SU-DHL-6 (cell line): Measurements from ENCODE around the gene F2RL1.
"Not testable (repeated sequence)": the region's sequence is repeated elsewhere in the genome, so short reads cannot be mapped to it uniquely, and the experiment has no call there.

Experiments used
- H2AFZ ChIP-seq: fragments of 200-600 bp; sonication (generic); 2 replicates; pipeline ENCODE4 v1.6.1; 2014; ENCODE audit warnings: low read depth, mild to moderate bottlenecking, moderate library complexity, mixed read lengths, antibody characterized with exemption, low read length; ENCODE audit not compliant: severe bottlenecking
- H3F3A ChIP-seq: fragments of 200-600 bp; shearing (Covaris generic); 2 replicates; pipeline ENCODE4 v1.6.0; 2016; ENCODE audit warnings: antibody characterized with exemption, mild to moderate bottlenecking; ENCODE audit not compliant: insufficient read depth
- H3K27ac ChIP-seq: fragments of 200-600 bp; sonication (generic); 2 replicates; pipeline ENCODE4 v1.5.1; 2016; ENCODE audit warnings: low read depth, mild to moderate bottlenecking, low read length, moderate library complexity, mixed read lengths
- H3K27me3 ChIP-seq: fragments of 200-600 bp; sonication (generic), shearing (Covaris generic); 2 replicates; pipeline ENCODE4 v1.6.0; 2014; ENCODE audit warnings: mild to moderate bottlenecking, low read length
- H3K36me3 ChIP-seq: fragments of 200-600 bp; sonication (generic); 2 replicates; pipeline ENCODE4 v1.6.1; 2014; ENCODE audit warnings: mild to moderate bottlenecking, low read length, mixed read lengths
- H3K4me2 ChIP-seq: fragments of 300-600, 200-600 bp; shearing (Covaris generic), sonication (generic); 2 replicates; pipeline ENCODE4 v1.6.0; 2014; ENCODE audit warnings: low read length, low read depth, mild to moderate bottlenecking; ENCODE audit not compliant: poor library complexity, severe bottlenecking
- H3K4me3 ChIP-seq: fragments of 200-600 bp; sonication (generic); 2 replicates; pipeline ENCODE4 v1.5.1; 2014; ENCODE audit warnings: antibody characterized with exemption, low read length, mild to moderate bottlenecking, mixed read lengths; ENCODE audit not compliant: insufficient read depth, poor library complexity, severe bottlenecking
- H3K79me2 ChIP-seq: fragments of 200-600 bp; sonication (generic); 2 replicates; pipeline ENCODE4 v1.6.1; 2014; ENCODE audit warnings: mild to moderate bottlenecking, low read length, moderate library complexity; ENCODE audit not compliant: insufficient read depth
- H3K9ac ChIP-seq: fragments of 200-600 bp; sonication (generic); 2 replicates; pipeline ENCODE4 v1.7.0; 2014; ENCODE audit warnings: mild to moderate bottlenecking, low read length
- H3K9me2 ChIP-seq: fragments of 200-600 bp; sonication (generic); replicated peaks from 2 replicates; pipeline ENCODE4 v1.6.1; 2014; ENCODE audit warnings: low read length; ENCODE audit not compliant: insufficient read depth
- H3K9me3 ChIP-seq: fragments of 200-600 bp; sonication (generic); 2 replicates; pipeline ENCODE4 v1.6.1; 2014; ENCODE audit warnings: low read length, mixed read lengths; ENCODE audit not compliant: insufficient read depth
- H4K20me1 ChIP-seq: fragments of 200-600 bp; sonication (generic); 2 replicates; pipeline ENCODE4 v1.6.1; 2014; ENCODE audit warnings: low read depth, mild to moderate bottlenecking, antibody characterized with exemption, low read length, moderate library complexity, mixed read lengths
- EZH2phosphoT487 ChIP-seq: fragments of 200-600 bp; sonication (generic), shearing (Covaris generic); conservative IDR thresholded peaks from 2 replicates; pipeline ENCODE4 v1.6.1; 2018; ENCODE audit warnings: mild to moderate bottlenecking, antibody characterized with exemption, low read length, moderate library complexity, mixed read lengths
- TF ChIP-seq, protein P1 (sequence below): fragments of 200-600 bp; sonication (generic); IDR thresholded peaks from one replicate; pipeline ENCODE4 v1.5.1; 2017; ENCODE audit warnings: antibody characterized with exemption, mild to moderate bottlenecking, low read length, moderate library complexity; ENCODE audit not compliant: insufficient read depth, poor library complexity, severe bottlenecking

F2RL1 gene

DNA sequence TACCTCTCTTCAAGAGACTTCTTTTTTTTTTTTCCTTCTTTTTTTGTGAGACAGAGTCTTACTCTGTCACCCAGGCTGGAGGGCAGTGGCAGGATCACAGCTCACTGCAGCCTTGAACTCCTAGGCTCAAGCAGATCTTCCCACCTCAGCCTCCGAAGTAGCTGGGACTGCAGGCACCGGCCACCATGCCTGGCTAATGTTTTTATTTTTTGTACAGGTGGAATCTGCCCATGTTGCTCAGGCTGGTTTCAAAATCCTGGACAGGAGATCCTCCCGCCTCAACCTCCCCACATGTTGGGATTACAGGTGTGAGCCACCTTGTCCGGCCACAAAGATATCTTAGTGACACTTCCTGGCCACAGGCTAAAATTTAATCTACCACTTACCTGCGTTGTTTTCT is 42.9 kb upstream of the F2RL1 start:
- Histone ChIP-seq H4K20me1 (no peaks in the 10 kb centered on the region), H3K27ac (no peak overlapping the region), H2AFZ (no peak overlapping the region), H3K4me2 (no peak overlapping the region), H3K79me2 (no peaks in the 10 kb centered on the region), H3F3A (no peaks in the 10 kb centered on the region), H3K36me3 (no peaks in the 10 kb centered on the region), H3K27me3 (no peaks in the 10 kb centered on the region), H3K9ac (no peak overlapping the region), H3K9me3 (no peaks in the 10 kb centered on the region), H3K4me3 (no peak overlapping the region), H3K9me2 (no peaks in the 10 kb centered on the region)
- TF ChIP-seq, protein P1, sequence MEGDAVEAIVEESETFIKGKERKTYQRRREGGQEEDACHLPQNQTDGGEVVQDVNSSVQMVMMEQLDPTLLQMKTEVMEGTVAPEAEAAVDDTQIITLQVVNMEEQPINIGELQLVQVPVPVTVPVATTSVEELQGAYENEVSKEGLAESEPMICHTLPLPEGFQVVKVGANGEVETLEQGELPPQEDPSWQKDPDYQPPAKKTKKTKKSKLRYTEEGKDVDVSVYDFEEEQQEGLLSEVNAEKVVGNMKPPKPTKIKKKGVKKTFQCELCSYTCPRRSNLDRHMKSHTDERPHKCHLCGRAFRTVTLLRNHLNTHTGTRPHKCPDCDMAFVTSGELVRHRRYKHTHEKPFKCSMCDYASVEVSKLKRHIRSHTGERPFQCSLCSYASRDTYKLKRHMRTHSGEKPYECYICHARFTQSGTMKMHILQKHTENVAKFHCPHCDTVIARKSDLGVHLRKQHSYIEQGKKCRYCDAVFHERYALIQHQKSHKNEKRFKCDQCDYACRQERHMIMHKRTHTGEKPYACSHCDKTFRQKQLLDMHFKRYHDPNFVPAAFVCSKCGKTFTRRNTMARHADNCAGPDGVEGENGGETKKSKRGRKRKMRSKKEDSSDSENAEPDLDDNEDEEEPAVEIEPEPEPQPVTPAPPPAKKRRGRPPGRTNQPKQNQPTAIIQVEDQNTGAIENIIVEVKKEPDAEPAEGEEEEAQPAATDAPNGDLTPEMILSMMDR = no peak
- no peak for TF ChIP-seq EZH2phosphoT487

DNA sequence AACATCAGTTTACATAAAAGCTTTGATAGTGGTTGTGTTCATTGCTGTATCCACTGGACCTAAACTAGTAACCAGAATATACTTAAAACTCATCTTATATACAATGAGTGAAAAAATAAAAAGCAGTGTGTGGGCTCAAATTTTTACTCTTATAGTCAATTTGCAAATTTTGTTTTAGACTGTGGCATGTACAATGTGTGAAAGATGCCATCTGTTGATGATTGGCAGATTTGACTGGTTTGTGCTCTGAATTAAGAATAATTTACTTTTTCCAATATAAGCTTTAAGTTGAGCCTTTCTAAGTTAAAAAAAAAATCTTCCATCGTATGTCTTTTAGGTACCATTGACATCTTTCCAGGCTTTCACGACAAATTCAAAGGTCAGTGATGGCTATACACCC is 42.4 kb upstream of the F2RL1 start:
- Histone ChIP-seq H3K27me3 (no peaks in the 10 kb centered on the region), H3K36me3 (no peaks in the 10 kb centered on the region), H4K20me1 (no peaks in the 10 kb centered on the region), H2AFZ (no peak overlapping the region), H3K79me2 (no peaks in the 10 kb centered on the region), H3K9ac (no peak overlapping the region), H3K9me3 (no peaks in the 10 kb centered on the region), H3K4me2 (no peak overlapping the region), H3F3A (no peaks in the 10 kb centered on the region), H3K4me3 (no peak overlapping the region), H3K27ac (no peak overlapping the region), H3K9me2 (no peaks in the 10 kb centered on the region)
- TF ChIP-seq, protein P1 = no peak
- TF ChIP-seq EZH2phosphoT487 = no peak

DNA sequence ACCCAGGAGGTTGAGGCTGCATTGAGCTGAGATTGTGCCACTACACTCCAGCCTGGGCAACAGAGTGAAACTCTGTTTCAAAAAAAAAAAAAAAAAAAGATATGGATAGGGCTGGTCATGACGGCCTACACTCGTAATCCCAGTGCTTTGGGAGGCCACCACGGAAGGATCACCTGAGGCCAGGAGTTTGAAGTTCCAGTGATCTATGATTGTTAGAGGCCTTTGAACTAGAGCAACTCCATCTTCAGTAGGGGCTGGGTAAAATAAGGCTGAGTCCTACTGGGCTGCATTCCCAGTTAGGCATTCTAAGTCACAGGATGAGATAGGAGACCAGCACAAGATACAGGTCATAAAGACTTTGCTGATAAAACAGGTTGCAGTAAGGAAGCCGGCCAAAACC is 38.2 kb upstream of the F2RL1 start:
- H3K27me3 ChIP-seq, H3K79me2 ChIP-seq, H3K4me3 ChIP-seq, H4K20me1 ChIP-seq, H2AFZ ChIP-seq, H3K9me2 ChIP-seq, H3K4me2 ChIP-seq, H3K9ac ChIP-seq, H3K9me3 ChIP-seq, H3F3A ChIP-seq, H3K36me3 ChIP-seq, H3K27ac ChIP-seq: not testable (repeated sequence)

DNA sequence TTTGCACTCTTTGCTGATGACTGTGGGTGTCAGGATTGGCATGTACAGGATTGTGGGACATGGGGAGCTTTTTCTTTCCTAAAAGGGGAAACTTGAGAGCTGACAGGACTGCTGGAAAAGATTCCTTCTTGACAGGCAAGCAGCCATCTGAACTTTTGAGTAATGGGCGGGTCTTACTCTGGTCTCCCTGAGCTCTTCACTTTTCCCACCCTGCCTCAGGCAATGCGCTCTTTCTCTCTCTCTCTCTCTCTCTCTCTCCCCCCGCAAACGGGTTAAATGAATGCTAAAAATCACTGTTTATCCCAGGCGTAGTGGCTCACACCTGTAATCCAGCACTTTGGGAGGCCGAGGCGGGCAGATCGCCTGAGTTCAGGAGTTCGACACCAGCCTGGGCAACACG is 37.1 kb upstream of the F2RL1 start:
- H3K27ac ChIP-seq = no peak overlapping the region
- H3K36me3 ChIP-seq = no peaks in the 10 kb centered on the region
- no peaks in the 10 kb centered on the region for H3K27me3 ChIP-seq
- H3K9me3 ChIP-seq = no peaks in the 10 kb centered on the region
- H3K9ac ChIP-seq = no peak overlapping the region
- H3K4me2 ChIP-seq = no peak overlapping the region
- no peaks in the 10 kb centered on the region for H3K9me2 ChIP-seq
- no peak overlapping the region for H3K4me3 ChIP-seq
- no peak overlapping the region for H2AFZ ChIP-seq
- no peaks in the 10 kb centered on the region for H4K20me1 ChIP-seq
- no peaks in the 10 kb centered on the region for H3F3A ChIP-seq
- no peaks in the 10 kb centered on the region for H3K79me2 ChIP-seq
- no peak for TF ChIP-seq EZH2phosphoT487
- TF ChIP-seq, protein P1 = no peak
